Astrocyte of the cerebellum (primary cell): Measurements from ENCODE around the gene DMXL1.

Experiments used
- DNase-seq: peaks from one replicate; pipeline ENCODE4 v3.0.0-alpha.2; 2011; ENCODE audit warnings: low read depth
- H3K4me3 ChIP-seq: 2 replicates; pipeline ENCODE4 v1.5.1; 2011; ENCODE audit warnings: mild to moderate bottlenecking, low read depth, low read length, moderate library complexity
- in situ Hi-C: cut with HindIII; loops from 2 replicates; pipeline ENCODE4 v1.10.0; 2017; ENCODE audit warnings: low sequenced_read_pairs
- TF ChIP-seq, protein P1 (sequence below): IDR thresholded peaks from 2 replicates; pipeline ENCODE4 v1.5.1; 2012; ENCODE audit warnings: low read length, low read depth, moderate library complexity, mild to moderate bottlenecking; ENCODE audit errors: missing control alignments

The DMXL1 gene

DNA sequence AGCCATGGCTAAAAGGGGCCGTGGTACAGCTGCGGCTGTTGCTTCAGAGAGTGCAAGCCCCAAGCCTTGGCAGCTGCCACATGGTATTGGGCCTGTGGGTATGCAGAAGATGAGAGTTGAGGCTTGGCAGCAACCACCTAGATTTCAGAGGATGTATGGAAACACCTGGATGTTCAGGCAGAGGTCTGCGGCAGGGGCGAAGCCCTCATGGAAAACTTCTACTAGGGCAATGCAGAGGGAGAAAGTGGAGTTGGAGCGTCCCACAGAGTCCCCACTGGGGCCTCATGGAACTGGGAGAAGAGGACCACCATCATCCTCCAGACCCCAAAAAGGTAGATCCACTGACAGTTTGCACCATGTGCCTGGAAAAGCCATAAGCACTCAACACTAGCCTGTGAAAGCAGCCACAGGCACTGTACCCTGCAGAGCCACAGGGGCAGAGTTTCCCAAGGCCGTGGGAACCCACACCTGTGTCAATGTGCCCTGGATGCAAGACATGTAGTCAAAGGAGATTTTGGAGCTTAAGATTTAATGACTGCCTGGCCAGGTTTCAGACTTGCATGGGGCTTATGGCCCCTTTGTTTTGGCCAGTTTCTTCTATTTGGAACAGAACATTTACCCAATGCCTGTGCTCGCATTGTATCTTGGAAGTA lies 65.9 kb downstream of the DMXL1 start:
- in situ Hi-C loops, result no loop called here
- no peak overlapping the region for H3K4me3 ChIP-seq
- no peak for DNase-seq
- TF ChIP-seq, protein P1, sequence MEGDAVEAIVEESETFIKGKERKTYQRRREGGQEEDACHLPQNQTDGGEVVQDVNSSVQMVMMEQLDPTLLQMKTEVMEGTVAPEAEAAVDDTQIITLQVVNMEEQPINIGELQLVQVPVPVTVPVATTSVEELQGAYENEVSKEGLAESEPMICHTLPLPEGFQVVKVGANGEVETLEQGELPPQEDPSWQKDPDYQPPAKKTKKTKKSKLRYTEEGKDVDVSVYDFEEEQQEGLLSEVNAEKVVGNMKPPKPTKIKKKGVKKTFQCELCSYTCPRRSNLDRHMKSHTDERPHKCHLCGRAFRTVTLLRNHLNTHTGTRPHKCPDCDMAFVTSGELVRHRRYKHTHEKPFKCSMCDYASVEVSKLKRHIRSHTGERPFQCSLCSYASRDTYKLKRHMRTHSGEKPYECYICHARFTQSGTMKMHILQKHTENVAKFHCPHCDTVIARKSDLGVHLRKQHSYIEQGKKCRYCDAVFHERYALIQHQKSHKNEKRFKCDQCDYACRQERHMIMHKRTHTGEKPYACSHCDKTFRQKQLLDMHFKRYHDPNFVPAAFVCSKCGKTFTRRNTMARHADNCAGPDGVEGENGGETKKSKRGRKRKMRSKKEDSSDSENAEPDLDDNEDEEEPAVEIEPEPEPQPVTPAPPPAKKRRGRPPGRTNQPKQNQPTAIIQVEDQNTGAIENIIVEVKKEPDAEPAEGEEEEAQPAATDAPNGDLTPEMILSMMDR, result no peak

DNA sequence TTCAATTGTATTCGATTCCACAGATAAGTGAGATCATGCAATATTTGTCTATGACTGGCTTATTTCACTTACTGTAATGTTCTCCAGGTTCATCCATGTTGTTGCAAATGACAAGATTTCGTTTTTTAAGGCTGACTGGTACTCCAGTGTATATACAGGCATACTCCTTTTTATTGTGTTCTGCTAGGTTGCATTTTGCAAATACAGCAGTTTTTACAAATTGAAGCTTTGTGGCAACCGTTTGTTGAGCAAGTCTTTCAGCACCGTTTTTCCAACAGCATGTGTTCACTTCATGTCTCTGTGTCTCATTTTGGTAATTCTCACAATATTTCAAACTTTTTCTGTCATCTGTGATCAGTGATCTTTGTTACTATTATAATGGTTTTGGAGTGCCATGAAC lies 82.7 kb downstream of the DMXL1 start:
- TF ChIP-seq, protein P1, result no peak
- no peak overlapping the region for H3K4me3 ChIP-seq
- in situ Hi-C loops, result no loop called here
- DNase-seq, result no peak

DNA sequence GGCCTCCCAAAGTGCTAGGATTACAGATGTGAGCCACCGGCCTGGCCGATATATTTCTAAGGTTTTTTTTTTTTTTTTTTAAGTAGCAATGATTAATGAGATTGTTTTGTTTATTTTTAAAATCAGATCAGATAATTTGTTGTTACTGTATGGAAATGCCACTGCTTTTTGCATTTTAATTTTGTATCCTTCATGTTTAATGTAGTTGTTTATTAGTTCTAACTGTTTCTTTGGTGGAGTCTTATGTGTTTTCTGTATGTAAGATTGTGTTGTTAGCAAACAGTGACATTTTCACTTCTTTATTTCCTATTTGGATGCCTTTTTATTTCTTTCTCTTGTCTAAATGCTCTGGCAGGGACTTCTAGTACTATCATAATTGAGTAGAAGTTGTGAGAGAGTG lies 87.3 kb downstream of the DMXL1 start:
- no peak overlapping the region for H3K4me3 ChIP-seq
- TF ChIP-seq, protein P1, result no peak
- in situ Hi-C loops, result no loop called here
- DNase-seq, result no peak

DNA sequence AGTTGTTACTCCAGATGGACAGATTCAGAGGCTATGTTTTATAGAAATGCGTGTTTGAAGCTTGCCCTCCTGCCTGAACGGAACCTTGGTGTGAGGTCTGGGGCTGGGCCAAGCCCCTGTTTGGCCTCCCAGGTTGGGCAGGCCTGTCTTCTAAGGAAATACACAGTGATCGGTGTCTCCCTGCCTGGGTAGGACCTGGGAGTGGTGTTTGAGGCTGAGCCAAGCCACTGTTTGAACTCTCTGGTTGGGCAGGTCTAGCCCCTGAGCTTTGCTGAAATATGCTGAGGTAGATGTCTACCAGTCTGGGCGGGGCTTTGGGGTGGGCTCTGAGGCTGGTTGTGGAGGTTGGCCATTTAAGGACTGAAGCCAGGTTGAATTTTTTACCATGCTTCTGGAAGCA lies 90.5 kb downstream of the DMXL1 start:
- no peak for DNase-seq
- no peak overlapping the region for H3K4me3 ChIP-seq
- TF ChIP-seq, protein P1, result no peak
- in situ Hi-C loops, result no loop called here

DNA sequence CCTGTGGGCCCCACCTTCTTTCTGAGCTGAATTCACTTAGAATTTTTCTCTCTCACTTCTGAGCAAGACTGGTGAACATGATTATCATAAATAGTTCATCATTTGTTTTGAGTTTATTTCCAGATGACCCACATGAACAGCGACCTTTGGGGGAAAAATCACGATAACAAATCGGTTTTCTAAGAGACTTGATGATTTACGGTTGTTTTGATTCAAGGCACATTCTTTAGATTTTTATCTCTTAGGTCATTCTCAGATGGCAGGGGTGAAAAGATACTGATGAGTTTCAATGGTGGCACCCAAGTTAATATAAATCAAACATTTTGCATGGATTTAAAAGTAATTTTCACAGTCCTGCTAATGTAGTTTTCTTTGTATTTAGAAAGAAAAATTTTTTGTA lies 95.1 kb downstream of the DMXL1 start:
- TF ChIP-seq, protein P1, result no peak
- no peak overlapping the region for H3K4me3 ChIP-seq
- in situ Hi-C loops, result no loop called here
- DNase-seq, result no peak

DNA sequence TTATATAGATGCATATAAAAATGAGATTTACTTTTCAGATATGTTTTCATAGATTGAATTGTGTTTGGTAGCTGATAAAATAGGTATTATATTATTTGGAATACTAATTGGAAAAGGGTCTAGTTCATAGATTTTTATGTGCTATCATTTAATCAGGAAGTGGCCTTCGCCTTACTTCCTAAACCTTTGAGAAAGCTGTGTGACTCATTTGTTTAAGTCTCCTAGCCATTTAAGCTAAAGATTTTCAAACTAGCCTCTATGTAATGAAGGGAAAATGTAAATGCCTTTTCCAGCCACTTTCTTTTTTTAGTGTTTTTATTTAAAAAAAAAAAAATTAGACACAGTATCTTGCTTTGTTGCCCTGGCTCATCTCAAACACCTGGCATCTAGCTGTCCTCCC lies 97.5 kb downstream of the DMXL1 start:
- no peak overlapping the region for H3K4me3 ChIP-seq
- TF ChIP-seq, protein P1, result no peak
- DNase-seq, result no peak
- in situ Hi-C loops, result no loop called here
